ENCODE results near the gene CISD1.

DNA sequence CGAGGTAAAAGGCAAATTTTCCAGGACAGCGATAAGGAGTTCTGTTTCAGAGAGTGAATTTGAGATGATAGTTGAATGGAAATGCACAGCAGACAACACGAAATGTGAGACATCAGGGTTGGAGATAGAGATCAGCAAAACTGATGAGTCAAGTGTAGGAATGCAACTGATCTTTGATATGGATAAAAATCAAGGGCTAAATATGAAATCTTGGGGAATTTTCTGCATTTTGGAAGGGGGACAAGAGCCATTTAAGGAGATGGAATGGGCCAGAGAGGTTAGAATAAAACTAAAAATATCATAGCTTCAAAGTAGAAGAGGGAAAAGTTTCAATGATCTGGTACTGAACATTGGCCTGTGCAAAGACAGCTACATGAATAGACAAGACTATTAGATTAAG lies 11.5 kb downstream of the CISD1 start:
- TF ChIP-seq, protein P1, sequence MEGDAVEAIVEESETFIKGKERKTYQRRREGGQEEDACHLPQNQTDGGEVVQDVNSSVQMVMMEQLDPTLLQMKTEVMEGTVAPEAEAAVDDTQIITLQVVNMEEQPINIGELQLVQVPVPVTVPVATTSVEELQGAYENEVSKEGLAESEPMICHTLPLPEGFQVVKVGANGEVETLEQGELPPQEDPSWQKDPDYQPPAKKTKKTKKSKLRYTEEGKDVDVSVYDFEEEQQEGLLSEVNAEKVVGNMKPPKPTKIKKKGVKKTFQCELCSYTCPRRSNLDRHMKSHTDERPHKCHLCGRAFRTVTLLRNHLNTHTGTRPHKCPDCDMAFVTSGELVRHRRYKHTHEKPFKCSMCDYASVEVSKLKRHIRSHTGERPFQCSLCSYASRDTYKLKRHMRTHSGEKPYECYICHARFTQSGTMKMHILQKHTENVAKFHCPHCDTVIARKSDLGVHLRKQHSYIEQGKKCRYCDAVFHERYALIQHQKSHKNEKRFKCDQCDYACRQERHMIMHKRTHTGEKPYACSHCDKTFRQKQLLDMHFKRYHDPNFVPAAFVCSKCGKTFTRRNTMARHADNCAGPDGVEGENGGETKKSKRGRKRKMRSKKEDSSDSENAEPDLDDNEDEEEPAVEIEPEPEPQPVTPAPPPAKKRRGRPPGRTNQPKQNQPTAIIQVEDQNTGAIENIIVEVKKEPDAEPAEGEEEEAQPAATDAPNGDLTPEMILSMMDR (IDR thresholded peaks at IDR 0.05): no peak
- no peak for TF ChIP-seq POLR2A (IDR thresholded peaks at IDR 0.05)

Measured in Peyer's patch (tissue), 4 donors.